ENCODE measurements around the gene ERC1. TPM values are rescaled to one million over a fixed set of nuclear protein-coding genes. Genes with fewer than 3 reads are reported as not detected.

Gene ERC1
- polyA plus RNA-seq, 4 donors = 35.3 to 43.4 (median 37.5) TPM

- no peak for DNase-seq (ENCODE audit: low read depth in 4 of 4, low spot score in 2 of 4)
Measured at GRCh38 chr12:1518591-1519516, 527.8 kb downstream of the ERC1 start.

GRCh38 chr12:1519642-1520041 is 528.6 kb downstream of the ERC1 start:
- DNase-seq (ENCODE audit: low read depth in 4 of 4, low spot score in 2 of 4) = no peak

GRCh38 chr12:1523046-1523445 is 532.0 kb downstream of the ERC1 start:
- no peak for DNase-seq (ENCODE audit: low read depth in 4 of 4, low spot score in 2 of 4)

GRCh38 chr12:1523558-1524050 is 532.6 kb downstream of the ERC1 start:
- DNase-seq (ENCODE audit: low read depth in 4 of 4, low spot score in 2 of 4) = no peak

- DNase-seq (ENCODE audit: low read depth in 4 of 4, low spot score in 2 of 4) = no peak
Measured at GRCh38 chr12:1525858-1526257, 534.8 kb downstream of the ERC1 start.

- no peak for DNase-seq (ENCODE audit: low read depth in 4 of 4, low spot score in 2 of 4)
Measured at GRCh38 chr12:1527789-1528188, 536.8 kb downstream of the ERC1 start.

GRCh38 chr12:1528791-1529190 is 537.8 kb downstream of the ERC1 start:
- no peak for DNase-seq (ENCODE audit: low read depth in 4 of 4, low spot score in 2 of 4)

- DNase-seq (ENCODE audit: low read depth in 4 of 4, low spot score in 2 of 4) = no peak
Measured at GRCh38 chr12:1529228-1529861, 538.3 kb downstream of the ERC1 start.

- DNase-seq (ENCODE audit: low read depth in 4 of 4, low spot score in 2 of 4) = no peak
Measured at GRCh38 chr12:1529862-1530591, 539.0 kb downstream of the ERC1 start.

- DNase-seq (ENCODE audit: low read depth in 4 of 4, low spot score in 2 of 4) = no peak
Measured at GRCh38 chr12:1530592-1531152, 539.6 kb downstream of the ERC1 start.

GRCh38 chr12:1531153-1531653 is 540.2 kb downstream of the ERC1 start:
- no peak for DNase-seq (ENCODE audit: low read depth in 4 of 4, low spot score in 2 of 4)

- DNase-seq (ENCODE audit: low read depth in 4 of 4, low spot score in 2 of 4) = no peak
Measured at GRCh38 chr12:1531654-1532374, 540.8 kb downstream of the ERC1 start.

- no peak for DNase-seq (ENCODE audit: low read depth in 4 of 4, low spot score in 2 of 4)
Measured at GRCh38 chr12:1532375-1533165, 541.5 kb downstream of the ERC1 start.

GRCh38 chr12:1533205-1533601 is 542.2 kb downstream of the ERC1 start:
- no peak for DNase-seq (ENCODE audit: low read depth in 4 of 4, low spot score in 2 of 4)

GRCh38 chr12:1533602-1534304 is 542.7 kb downstream of the ERC1 start:
- DNase-seq (ENCODE audit: low read depth in 4 of 4, low spot score in 2 of 4) = no peak

GRCh38 chr12:1534748-1535147 is 543.7 kb downstream of the ERC1 start:
- DNase-seq (ENCODE audit: low read depth in 4 of 4, low spot score in 2 of 4) = no peak

GRCh38 chr12:1536817-1537216 is 545.8 kb downstream of the ERC1 start:
- no peak for DNase-seq (ENCODE audit: low read depth in 4 of 4, low spot score in 2 of 4)

- no peak for DNase-seq (ENCODE audit: low read depth in 4 of 4, low spot score in 2 of 4)
Measured at GRCh38 chr12:1539135-1539534, 548.1 kb downstream of the ERC1 start.

GRCh38 chr12:1540690-1541089 is 549.7 kb downstream of the ERC1 start:
- DNase-seq (ENCODE audit: low read depth in 4 of 4, low spot score in 2 of 4) = no peak

All from left renal cortex interstitium (tissue), 4 donors.